Heart left ventricle (tissue), 13 donors: ENCODE results near the gene HNRNPA2B1.

Experiments
- POLR2A ChIP-seq, 2 donors: fragments of 450-650 bp; IDR thresholded peaks; one replicate each; pipeline ENCODE4 v1.6.1; 2017; ENCODE audit warnings: antibody characterized with exemption in 2 of 2, mild to moderate bottlenecking in 2 of 2, moderate library complexity in 2 of 2
- TF ChIP-seq, protein P1 (sequence below), 12 donors: fragments of 200-600 bp; sonication (generic) in 4 of 12; IDR thresholded peaks; one replicate each; pipeline versions ENCODE4 v1.5.0 to v1.8.0; 2018 to 2022; ENCODE audit warnings: antibody characterized with exemption in 12 of 12, mild to moderate bottlenecking in 5 of 12
- donor health status: ischemic (EF 13 %, LVEDD 7.1; RV severe dilation, severe dysfunction).
- donor health status: DM: no; HTN: yes; CAD: no.
- donor health status: DM: no; HTN: no; CAD: no.
- donor health status: ischemic (EF 25% LVEDD 6.9; RV normal size, moderate dysfunction).
- donor health status: ischemic (EF 25% LVEDD 5.7; RV mildly dilated, moderate dysfunction).
- donor health status: ischemic (EF 35%, LVEDD 5.7; RV mildly dilated, moderate dysfunction).
- donor health status: nonischemic (EF 11% LVEDD 7.7; RV severe dilation, severe dysfunction).
- donor health status: DM: yes; HTN: yes; CAD: no.
- donor health status: PGD.
- donor health status: ischemic (EF 29% LVEDD 5.4; RV normal size, mild dysfunction).
- donor health status: nonischemic (EF 23%, LVEDD 6.1; RV moderate dilation, normal function).

DNA sequence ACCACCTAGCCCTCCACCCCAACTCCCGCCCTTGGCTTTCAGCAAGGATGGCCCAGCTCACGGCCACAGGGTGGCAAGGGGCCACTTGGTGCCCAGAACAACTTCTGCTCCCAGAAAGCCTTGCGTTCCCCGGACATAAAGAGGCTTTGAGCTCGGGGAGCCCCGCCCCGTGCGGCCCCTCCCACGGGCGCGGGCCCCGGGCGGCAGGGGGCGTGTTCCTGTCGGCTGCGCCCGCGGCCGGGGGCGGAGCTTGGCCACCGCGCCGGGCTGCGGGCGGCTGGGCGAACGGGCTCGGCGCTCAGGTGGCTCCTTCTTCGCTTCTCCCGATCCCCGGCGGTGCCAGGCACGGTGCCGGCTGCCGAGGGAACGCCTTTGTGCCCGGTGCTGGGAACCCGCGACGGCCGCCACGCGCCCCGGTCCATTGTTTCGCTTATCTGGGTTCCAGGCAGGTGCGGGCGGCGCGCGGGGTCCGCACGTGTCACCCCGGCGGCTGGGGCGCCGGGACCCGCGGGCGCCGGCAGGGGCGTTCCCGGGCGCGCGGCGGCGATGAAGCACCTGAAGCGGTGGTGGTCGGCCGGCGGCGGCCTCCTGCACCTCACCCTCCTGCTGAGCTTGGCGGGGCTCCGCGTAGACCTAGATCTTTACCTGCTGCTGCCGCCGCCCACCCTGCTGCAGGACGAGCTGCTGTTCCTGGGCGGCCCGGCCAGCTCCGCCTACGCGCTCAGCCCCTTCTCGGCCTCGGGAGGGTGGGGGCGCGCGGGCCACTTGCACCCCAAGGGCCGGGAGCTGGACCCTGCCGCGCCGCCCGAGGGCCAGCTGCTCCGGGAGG is 48.4 kb downstream of the HNRNPA2B1 start, which contains the start of gene NFE2L3:
- TF ChIP-seq, protein P1, sequence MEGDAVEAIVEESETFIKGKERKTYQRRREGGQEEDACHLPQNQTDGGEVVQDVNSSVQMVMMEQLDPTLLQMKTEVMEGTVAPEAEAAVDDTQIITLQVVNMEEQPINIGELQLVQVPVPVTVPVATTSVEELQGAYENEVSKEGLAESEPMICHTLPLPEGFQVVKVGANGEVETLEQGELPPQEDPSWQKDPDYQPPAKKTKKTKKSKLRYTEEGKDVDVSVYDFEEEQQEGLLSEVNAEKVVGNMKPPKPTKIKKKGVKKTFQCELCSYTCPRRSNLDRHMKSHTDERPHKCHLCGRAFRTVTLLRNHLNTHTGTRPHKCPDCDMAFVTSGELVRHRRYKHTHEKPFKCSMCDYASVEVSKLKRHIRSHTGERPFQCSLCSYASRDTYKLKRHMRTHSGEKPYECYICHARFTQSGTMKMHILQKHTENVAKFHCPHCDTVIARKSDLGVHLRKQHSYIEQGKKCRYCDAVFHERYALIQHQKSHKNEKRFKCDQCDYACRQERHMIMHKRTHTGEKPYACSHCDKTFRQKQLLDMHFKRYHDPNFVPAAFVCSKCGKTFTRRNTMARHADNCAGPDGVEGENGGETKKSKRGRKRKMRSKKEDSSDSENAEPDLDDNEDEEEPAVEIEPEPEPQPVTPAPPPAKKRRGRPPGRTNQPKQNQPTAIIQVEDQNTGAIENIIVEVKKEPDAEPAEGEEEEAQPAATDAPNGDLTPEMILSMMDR (IDR thresholded peaks at IDR 0.05), result peak in 5 of 12 donors; percentile 7 to 35 (median 24)
- peak in 1 of 2 donors; percentile 25 for TF ChIP-seq POLR2A (IDR thresholded peaks at IDR 0.05)
